ENCODE measurements around the gene OR2S2.
"Not testable (repeated sequence)": the region's sequence is repeated elsewhere in the genome, so short reads cannot be mapped to it uniquely, and the experiment has no call there.

The OR2S2 gene

GRCh38 chr9:35958104-35958837 lies at the start of gene OR2S2:
OR2S2 (minus strand) TSS chr9:35958154; CDS start chr9:35958098, 56 bp downstream.
- no peak for DNase-seq

GRCh38 chr9:36007316-36007708 lies 49.4 kb upstream of the OR2S2 start:
- peak; percentile 36 for DNase-seq

DNA sequence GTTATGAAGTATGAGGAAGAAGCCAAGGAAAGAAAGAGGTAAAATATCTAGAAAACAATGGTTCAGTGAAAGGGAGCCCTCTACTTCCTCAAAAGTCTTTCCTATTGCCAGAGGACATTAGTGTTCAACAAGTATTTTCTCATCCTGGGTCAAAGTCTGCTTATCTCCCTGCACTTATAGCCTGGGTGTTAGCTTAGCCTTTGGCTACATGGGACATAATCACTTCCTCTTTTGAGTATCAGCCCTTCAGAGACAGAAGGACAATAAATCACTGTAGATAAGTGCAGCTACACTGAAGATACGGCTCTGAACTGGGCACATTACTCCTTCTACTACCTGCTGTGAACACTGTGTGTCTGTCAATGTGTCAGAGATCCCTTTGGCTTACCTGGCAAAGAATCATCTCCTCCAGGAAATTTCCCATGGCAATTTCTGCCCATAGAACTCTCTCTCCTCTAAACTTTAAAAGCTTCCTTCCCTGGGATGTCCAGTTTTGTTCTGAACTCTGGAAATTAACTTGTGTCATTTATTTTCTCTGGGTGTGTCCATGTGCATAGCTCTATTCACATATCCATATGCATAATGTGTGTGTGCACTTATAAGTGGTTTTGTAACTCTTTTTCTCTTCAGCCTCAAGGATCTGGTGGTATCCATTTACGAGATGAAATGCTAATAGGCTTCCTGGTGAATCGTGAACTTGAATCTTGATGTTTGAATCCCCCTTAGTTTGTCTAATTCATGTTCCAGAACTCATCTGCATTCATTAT lies 48.8 kb upstream of the OR2S2 start:
- DNase-seq, result peak; percentile 10

- DNase-seq, result no peak
Measured at GRCh38 chr9:36005891-36006290, 47.9 kb upstream of the OR2S2 start.

- DNase-seq, result no peak
Measured at GRCh38 chr9:35998333-35998732, 40.4 kb upstream of the OR2S2 start.

- not testable (repeated sequence) for DNase-seq
Measured at GRCh38 chr9:35997016-35997415, 39.1 kb upstream of the OR2S2 start.

GRCh38 chr9:35996358-35996970 lies 38.5 kb upstream of the OR2S2 start:
- no peak for DNase-seq

- no peak for DNase-seq
Measured at GRCh38 chr9:35994959-35995358, 37.0 kb upstream of the OR2S2 start.

GRCh38 chr9:35993976-35994720 lies 36.2 kb upstream of the OR2S2 start:
- DNase-seq, result no peak

DNA sequence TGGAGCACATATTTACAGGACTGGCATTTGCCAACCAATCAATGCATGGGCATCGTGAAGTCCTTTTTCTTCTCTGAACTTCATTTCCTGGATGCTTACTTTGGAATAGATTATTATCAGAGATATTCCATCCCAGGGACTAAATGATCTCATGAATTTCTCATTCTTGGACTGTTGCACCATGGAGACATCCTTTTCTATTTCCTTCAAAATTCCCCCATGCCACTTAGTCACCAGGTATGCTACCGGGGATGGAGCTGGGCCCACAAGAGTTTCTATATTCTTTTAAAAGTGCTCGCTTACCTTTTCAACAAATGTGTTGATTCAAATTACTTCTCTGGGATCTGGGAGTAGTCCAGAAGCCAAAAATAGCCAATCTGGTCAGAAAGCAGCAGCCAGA lies 35.2 kb upstream of the OR2S2 start:
- not testable (repeated sequence) for DNase-seq

- no peak for DNase-seq
Measured at GRCh38 chr9:35990155-35990554, 32.2 kb upstream of the OR2S2 start.

DNA sequence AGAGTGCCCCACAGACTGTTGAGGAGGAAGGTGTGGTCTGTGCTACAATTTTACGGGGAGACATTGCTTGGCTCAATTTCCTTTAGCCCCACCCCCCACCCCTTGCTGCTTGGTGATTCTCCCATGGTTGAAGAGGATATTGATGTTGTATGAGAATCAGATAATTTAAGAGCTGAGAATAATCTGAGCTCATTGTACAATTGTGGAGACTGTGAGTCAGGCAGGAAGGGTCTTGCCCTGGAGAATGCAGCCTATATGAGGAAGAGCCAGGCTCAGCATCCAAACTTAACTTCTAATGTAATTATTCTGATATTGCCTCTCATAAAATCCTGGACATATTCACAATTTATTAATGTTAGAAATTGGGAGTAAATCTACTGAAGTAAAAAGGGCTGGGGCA lies 26.1 kb upstream of the OR2S2 start:
- no peak for DNase-seq

GRCh38 chr9:35981699-35982098 lies 23.7 kb upstream of the OR2S2 start:
- DNase-seq, result no peak

DNA sequence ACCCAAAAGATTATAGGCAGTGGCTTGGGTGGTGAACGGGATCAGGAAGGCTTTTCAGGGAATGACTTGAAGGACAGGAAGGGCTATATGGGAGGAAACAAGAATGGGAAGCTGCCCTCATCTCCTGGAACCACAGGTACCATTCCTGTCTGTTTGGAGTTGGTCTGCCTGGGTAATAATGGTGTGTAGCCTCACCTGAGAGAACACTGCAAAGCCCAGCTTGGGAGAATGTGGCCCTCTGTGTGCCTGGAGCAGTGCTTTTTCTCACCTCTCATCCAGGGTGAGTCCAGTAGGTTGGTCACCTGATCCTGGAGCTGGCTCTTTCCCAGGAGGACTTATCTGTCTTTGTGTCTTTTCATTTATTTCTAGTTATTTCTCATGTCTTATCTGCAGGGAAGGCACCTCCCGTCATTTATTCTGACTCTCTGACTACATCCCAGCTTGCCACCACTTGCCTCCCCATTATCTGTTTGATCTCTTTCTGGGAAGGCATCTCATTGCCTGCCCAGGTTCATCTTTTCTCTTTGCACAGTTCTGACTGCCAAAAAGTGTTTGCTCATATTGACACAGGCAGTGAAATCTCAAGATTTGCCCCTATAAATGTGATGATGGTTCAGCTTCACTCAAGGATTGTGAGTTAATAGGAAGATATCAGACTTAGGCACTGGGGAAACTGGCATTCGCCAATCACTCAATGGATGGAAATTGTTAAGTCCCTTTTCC lies 22.5 kb upstream of the OR2S2 start:
- DNase-seq, result no peak

- DNase-seq, result no peak
Measured at GRCh38 chr9:35978792-35979191, 20.8 kb upstream of the OR2S2 start.

- DNase-seq, result peak; percentile 30
Measured at GRCh38 chr9:35976726-35977125, 18.8 kb upstream of the OR2S2 start.

DNA sequence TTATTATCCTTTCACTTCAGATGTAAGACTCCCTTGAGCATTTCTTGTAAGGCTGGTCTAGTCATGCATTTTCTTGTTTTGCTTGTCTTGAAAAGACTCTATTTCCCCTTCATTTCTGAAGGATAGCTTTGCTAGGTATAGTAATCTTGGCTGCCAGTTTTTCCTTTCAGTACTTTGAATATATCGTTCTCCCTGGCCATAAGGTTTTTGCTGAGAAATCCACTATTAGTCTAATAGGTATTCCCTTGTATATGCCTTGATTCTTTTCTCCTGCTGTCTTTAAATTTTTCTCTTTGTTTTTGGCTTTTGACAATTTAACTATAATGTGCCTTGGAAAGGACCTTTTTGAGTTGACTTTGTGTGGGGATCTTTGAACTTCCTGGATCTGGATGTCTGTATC lies 16.8 kb upstream of the OR2S2 start:
- no peak for DNase-seq

GRCh38 chr9:35972093-35972492 lies 14.1 kb upstream of the OR2S2 start:
- DNase-seq, result no peak

GRCh38 chr9:35967042-35967441 lies 9.1 kb upstream of the OR2S2 start:
- DNase-seq, result no peak

DNA sequence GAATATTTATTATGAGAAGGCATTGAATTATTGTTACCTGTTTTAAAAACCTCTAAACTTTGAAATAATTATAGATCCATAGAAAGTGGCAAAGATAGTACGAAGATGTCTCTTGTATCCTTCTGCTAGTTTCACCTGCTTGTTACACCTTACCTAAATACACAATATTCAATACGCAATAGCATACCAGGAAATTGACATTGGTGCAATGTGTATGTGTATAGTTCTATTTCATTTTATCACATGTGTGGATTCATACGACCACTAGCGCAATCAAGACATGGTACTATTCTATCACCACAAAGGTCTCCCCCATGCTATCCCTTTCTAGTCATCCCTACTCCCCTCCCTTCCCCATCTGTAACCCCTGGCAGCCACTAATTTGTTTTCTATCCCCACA lies 8.5 kb upstream of the OR2S2 start:
- no peak for DNase-seq

DNA sequence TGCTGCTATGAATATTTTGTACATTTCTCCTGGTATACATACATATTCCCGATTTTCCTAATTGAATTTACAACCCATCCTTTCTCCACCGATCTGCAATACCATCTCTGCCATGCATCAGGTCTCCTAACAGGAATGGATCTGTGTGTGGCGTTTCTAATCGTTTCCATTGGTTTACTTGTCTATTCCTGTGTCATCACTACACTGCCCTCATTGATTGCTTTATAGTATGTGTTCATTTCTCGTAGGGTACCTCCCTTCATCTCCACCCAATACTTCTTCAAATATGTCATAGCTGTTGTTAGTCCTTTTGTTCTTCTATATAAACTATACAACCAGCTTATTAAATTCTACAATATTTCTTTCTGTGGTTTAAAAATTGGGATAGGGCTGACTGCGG lies 7.1 kb upstream of the OR2S2 start:
- DNase-seq, result no peak

- DNase-seq, result no peak
Measured at GRCh38 chr9:35962126-35962906, 4.4 kb upstream of the OR2S2 start.
